ENCODE results near the gene ABHD16B.

ABHD16B gene

DNA sequence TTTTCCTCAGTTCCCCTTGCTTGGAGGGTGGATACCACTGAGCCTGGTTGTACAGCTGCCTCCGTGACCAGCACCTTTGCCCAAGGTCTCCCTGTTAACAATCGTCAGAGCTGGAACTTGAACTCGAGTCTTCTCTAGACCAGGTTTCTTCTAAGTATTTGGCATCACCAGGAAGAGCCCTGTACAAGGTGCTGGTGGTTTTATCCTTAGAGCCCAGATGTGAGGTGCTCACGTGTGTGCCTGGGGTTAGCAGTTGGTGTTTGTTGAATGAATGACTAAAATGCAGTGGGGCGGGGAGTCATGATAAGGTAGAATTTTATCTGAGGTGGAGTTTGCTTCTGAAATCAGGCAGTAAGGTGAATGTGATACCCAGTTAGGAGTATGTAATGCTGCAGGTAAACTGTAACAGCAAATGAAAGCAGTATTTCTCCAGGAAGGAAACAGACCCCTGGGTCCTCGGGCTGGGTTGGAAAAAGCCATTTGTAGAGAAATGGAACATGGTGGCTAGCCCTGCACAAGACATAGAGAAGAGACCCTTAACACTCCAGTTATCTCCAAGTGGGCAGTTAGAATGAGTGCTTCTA is 36.8 kb downstream of the ABHD16B start:
- no peak for DNase-seq

DNA sequence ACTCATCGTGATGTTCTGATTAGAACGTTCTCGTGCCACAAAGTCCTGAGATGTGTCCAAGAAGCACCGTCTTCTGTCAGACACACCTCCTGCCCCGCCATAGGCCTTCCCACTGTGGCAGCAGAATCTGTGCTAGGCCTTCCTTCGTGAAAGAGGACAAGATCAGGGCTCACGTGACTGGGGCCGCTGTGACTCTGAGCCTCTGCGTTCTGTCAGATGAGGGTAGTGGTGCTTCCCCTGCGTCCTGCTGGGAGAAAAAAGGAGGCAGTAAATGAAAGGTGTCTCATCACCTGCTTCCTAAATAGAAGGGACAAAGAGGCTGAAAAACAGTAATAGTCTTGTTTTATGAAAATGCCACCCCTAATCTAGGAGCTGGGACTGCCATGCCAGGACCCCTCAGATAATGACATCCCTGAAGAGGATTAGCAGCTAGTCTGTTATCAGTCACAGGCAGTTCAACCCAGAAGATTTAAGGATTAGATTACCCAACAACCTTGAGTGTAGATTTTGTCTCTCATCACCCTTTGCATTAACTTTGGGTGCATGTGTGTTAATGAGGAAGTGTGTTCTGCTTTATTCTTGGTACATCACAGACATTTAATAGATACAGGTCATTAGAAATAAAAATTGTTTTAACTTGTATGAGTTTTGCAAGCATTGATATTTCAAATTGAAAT is 37.7 kb downstream of the ABHD16B start:
- DNase-seq: no peak

DNA sequence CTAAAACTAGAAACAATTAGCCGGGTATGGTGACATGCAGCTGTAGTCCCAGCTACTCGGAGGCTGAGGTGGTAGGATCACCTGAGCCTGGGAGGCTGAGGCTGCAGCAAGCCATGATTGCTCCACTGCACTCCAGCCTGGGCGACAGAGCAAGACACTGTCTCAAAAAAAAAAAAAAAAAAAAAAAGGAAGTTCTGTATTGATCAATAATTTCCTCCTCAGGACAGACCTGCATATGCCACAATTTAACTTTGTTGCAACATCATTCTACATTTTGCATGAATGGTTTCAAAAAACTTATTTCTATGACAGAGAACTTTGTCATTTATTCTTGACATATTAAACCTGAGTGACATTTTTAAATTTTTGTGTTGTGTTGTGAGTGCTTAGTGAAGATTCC is 39.1 kb downstream of the ABHD16B start:
- DNase-seq: no peak

DNA sequence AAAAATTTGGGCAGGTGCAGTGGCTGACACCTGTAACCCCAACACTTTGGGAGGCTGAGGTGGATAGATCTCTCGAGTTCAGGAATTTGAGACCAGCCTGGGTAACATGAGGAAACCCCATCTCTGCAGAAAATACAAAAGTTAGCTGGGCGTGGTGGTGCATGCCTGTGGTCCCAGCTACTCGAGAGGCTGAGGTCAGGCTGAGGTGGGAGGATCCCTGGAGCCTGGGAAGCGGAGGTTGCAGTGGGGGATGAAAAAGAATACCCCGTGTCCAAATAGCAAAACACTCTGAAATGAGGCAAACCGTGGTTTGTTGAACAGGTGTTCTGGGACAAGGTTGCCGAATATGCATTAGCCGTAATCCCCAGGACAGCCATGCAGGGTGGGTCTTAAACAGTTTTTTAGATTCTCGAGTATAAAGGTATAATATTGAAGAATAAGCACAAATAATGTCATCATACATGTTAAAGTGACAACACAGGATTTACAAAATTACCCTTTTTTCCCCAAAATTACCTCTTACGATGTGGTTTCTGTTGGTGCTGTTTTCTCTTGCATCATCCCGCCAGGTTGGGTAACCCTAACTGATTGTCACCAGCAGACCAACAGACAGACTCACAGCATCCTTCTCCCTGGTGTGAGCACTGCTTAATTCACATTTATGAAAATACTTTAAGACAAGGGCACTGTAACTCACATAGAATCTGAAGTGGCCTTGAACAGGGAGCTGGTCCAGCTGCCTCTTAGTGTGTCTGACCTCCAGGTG is 42.7 kb downstream of the ABHD16B start:
- no peak for DNase-seq

DNA sequence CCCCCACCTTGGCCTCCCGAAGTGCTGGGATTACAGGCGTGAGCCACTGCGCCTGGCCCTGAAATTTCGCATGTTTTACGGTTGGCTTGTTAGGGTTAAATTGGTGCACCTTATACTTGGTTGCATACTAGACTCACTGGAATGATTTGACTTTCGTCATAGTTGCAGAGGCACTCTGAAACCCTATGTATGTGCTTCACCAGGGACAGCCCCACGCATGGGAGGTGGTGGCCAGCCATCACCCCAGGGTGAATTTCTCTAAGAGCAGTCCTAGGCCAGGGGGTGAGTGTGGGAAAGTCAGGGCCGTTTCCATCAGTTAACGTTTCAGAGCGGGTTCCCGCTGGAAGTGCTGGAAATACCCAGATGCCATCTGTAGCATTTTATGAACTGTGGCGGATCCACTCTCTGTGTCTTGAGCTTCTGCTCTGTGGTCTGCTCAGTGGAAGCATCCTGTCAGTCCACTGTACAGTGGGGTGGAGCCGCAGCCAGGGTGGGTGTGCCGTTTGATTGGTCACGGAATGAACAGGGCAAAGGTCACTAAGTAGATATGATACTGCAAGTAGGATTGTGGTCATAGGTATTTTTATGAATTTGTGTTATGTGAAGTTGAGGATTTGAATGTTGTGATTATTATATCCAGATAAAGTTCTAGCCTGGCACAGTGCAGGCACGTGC is 46.8 kb downstream of the ABHD16B start:
- DNase-seq: no peak

DNA sequence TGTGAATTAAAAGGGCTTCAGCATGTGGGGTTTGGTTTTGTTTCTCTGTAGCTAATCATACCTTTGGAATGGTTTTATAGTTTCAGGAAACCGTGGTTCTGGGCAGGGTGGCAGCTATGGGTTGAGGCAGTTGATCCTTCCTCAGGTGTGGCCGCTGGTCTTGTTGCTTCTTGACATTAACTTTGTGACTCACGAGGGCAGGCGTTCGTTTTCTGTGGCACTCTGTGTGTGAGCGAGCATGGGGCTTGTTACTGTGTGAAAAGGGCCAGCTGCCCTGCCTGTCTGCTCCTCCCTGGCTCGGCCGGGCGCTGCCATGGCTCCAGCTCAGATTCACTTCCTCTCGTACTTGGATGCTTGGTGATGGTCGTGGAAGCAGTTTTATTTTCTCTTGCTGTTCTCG is 49.9 kb downstream of the ABHD16B start:
- DNase-seq: peak; percentile 13

All from NCI-H2171 treated with DMSO at 0.1 percent for 48 hours (cell line).